Stimulated activated CD4-positive, alpha-beta T cell treated with anti-CD3 and anti-CD28 coated beads, Interleukin-15, amount 100 ng/mL, for 1 hour (primary cell): Measurements from ENCODE around the gene KRT7.
"Not testable (repeated sequence)": the region's sequence is repeated elsewhere in the genome, so short reads cannot be mapped to it uniquely, and the experiment has no call there.

Source experiments
- DNase-seq, 2 donors: peaks; one replicate each; pipeline ENCODE4 v3.0.0-alpha.2; 2020; ENCODE audit warnings: low read depth in 1 of 2, low spot score in 1 of 2

Gene KRT7

GRCh38 chr12:52254965-52255751, 22.1 kb downstream of the KRT7 start:
- no peak for DNase-seq

- DNase-seq, result no peak
Measured at GRCh38 chr12:52255926-52256583, 23.0 kb downstream of the KRT7 start.

GRCh38 chr12:52256584-52256935, 23.5 kb downstream of the KRT7 start:
- no peak for DNase-seq

GRCh38 chr12:52257074-52257551, 24.1 kb downstream of the KRT7 start:
- DNase-seq, result no peak

- DNase-seq, result not testable (repeated sequence)
Measured at GRCh38 chr12:52257922-52258321, 24.9 kb downstream of the KRT7 start.

GRCh38 chr12:52258335-52258901, 25.4 kb downstream of the KRT7 start:
- no peak for DNase-seq

GRCh38 chr12:52259657-52260243, 26.7 kb downstream of the KRT7 start:
- DNase-seq, result no peak

GRCh38 chr12:52260361-52261207, 27.5 kb downstream of the KRT7 start:
- no peak for DNase-seq

- DNase-seq, result no peak
Measured at GRCh38 chr12:52261208-52261484, 28.1 kb downstream of the KRT7 start.

GRCh38 chr12:52262286-52262685, 29.2 kb downstream of the KRT7 start:
- no peak for DNase-seq

GRCh38 chr12:52263761-52264434, 30.9 kb downstream of the KRT7 start:
- DNase-seq, result no peak

- DNase-seq, result no peak
Measured at GRCh38 chr12:52264435-52264825, 31.4 kb downstream of the KRT7 start.

GRCh38 chr12:52266514-52266913, 33.5 kb downstream of the KRT7 start:
- DNase-seq, result no peak

- no peak for DNase-seq
Measured at GRCh38 chr12:52267266-52267665, 34.2 kb downstream of the KRT7 start.

- DNase-seq, result no peak
Measured at GRCh38 chr12:52267699-52268098, 34.7 kb downstream of the KRT7 start.

- no peak for DNase-seq
Measured at GRCh38 chr12:52268212-52268611, 35.2 kb downstream of the KRT7 start.

GRCh38 chr12:52270541-52271070, 37.6 kb downstream of the KRT7 start:
- no peak for DNase-seq

GRCh38 chr12:52271158-52271557, 38.1 kb downstream of the KRT7 start:
- DNase-seq, result no peak

GRCh38 chr12:52274521-52275120, 41.6 kb downstream of the KRT7 start, which contains the start of gene KRT86:
Gene KRT86, plus strand, starts transcription at chr12:52274645. Its CDS starts 27,272 bp downstream, at chr12:52301917.
- DNase-seq, result no peak

GRCh38 chr12:52275686-52276085, 42.6 kb downstream of the KRT7 start:
- no peak for DNase-seq
